HepG2 (cell line): ENCODE measurements around the gene CIBAR2. TPM values are rescaled to one million over a fixed set of nuclear protein-coding genes. Genes with fewer than 3 reads are reported as not detected.

Experiments
- ATRX ChIP-seq: sonication (generic); formaldehyde crosslinking; IDR thresholded peaks from 2 replicates; pipeline ENCODE4 v1.4.0; 2020; ENCODE audit warnings: missing genetic modification reagents, borderline replicate concordance
- CBX2 ChIP-seq, 2 experiments: fragments of 200-600 bp in 1 of 2; sonication (generic); formaldehyde crosslinking in 1 of 2; IDR thresholded peaks; 2 replicates each; pipeline versions ENCODE4 v1.7.0 to v1.8.1; 2018 to 2022; ENCODE audit warnings: low read depth in 2 of 2, low read length in 1 of 2, mild to moderate bottlenecking in 1 of 2, missing genetic modification reagents in 1 of 2
- CC2D1A ChIP-seq: sonication (generic); formaldehyde crosslinking; IDR thresholded peaks from 2 replicates; pipeline ENCODE4 v1.8.1; 2023; ENCODE audit warnings: mild to moderate bottlenecking, missing genetic modification reagents
- GZF1 ChIP-seq: sonication (generic); formaldehyde crosslinking; IDR thresholded peaks from 2 replicates; pipeline ENCODE4 v1.5.1; 2020; ENCODE audit warnings: mild to moderate bottlenecking, missing genetic modification reagents
- JARID2 ChIP-seq: sonication (generic); formaldehyde crosslinking; IDR thresholded peaks from 2 replicates; pipeline ENCODE4 v1.8.1; 2023; ENCODE audit warnings: missing genetic modification reagents, inconsistent platforms; ENCODE audit not compliant: insufficient replicate concordance
- MAFK ChIP-seq, 2 experiments: IDR thresholded peaks in 1 of 2; conservative IDR thresholded peaks in 1 of 2; 2 replicates each; pipeline ENCODE4 v1.6.1; 2011; ENCODE audit warnings: improper control_type of control experiment in 2 of 2, low read length in 2 of 2
- MZF1 ChIP-seq: sonication (generic); formaldehyde crosslinking; IDR thresholded peaks from 2 replicates; pipeline ENCODE4 v1.8.1; 2023; ENCODE audit warnings: mild to moderate bottlenecking, missing genetic modification reagents, borderline replicate concordance
- NR3C1 ChIP-seq: sonication (generic); formaldehyde crosslinking; IDR thresholded peaks from 2 replicates; pipeline ENCODE4 v1.4.0; 2020; ENCODE audit warnings: missing genetic modification reagents
- PHF5A ChIP-seq: IDR thresholded peaks from one replicate; pipeline ENCODE4 v1.6.1; 2018; ENCODE audit warnings: low read depth, missing genetic modification reagents; ENCODE audit not compliant: unreplicated experiment
- SOX6 ChIP-seq, 2 experiments: fragments of 450-650 bp in 1 of 2; sonication (generic) in 1 of 2; formaldehyde crosslinking in 1 of 2; IDR thresholded peaks; 2 replicates each; pipeline versions ENCODE4 v1.4.0 to v1.6.1; 2017 to 2020; ENCODE audit warnings: antibody characterized with exemption in 1 of 2, mild to moderate bottlenecking in 1 of 2, missing genetic modification reagents in 1 of 2
- TGIF2 ChIP-seq: IDR thresholded peaks from 2 replicates; pipeline ENCODE4 v1.6.1; 2016; ENCODE audit warnings: control low read depth, missing compliant biosample characterization
- ZBTB7A ChIP-seq: sonication (generic); formaldehyde crosslinking; IDR thresholded peaks from 2 replicates; pipeline ENCODE4 v1.8.0; 2022; ENCODE audit warnings: mild to moderate bottlenecking, missing genetic modification reagents
- ZNF264 ChIP-seq: sonication (generic); formaldehyde crosslinking; IDR thresholded peaks from 2 replicates; pipeline ENCODE4 v1.4.0; 2020; ENCODE audit warnings: missing genetic modification reagents
- ZNF367 ChIP-seq: sonication (generic); formaldehyde crosslinking; IDR thresholded peaks from 2 replicates; pipeline ENCODE4 v1.4.0; 2020; ENCODE audit warnings: missing genetic modification reagents, borderline replicate concordance
- ZNF550 ChIP-seq: sonication (generic); formaldehyde crosslinking; IDR thresholded peaks from 2 replicates; pipeline ENCODE4 v1.4.0; 2020; ENCODE audit warnings: mild to moderate bottlenecking, missing genetic modification reagents, borderline replicate concordance
- ZNF556 ChIP-seq: sonication (generic); formaldehyde crosslinking; IDR thresholded peaks from 2 replicates; pipeline ENCODE4 v1.4.0; 2020; ENCODE audit warnings: mild to moderate bottlenecking, missing genetic modification reagents, borderline replicate concordance
- ZNF564 ChIP-seq: sonication (generic); formaldehyde crosslinking; IDR thresholded peaks from 2 replicates; pipeline ENCODE4 v1.8.1; 2023; ENCODE audit warnings: mild to moderate bottlenecking, missing genetic modification reagents
- ZNF629 ChIP-seq: sonication (generic); formaldehyde crosslinking; conservative IDR thresholded peaks from 2 replicates; pipeline ENCODE4 v1.5.0; 2020; ENCODE audit warnings: missing genetic modification reagents
- ZNF644 ChIP-seq: IDR thresholded peaks from 2 replicates; pipeline ENCODE4 v1.6.1; 2016; ENCODE audit warnings: low read depth
- polyA plus RNA-seq, 8 experiments: library from polyadenylated mRNA; depleted of rRNA in 3 of 8; stranded (reverse) in 7 of 8; unstranded in 1 of 8; fragments of >200 nt; fragmentation: Illumina TruSeq in 4 of 8; extraction: Trizol in 4 of 8; gene quantifications; 2 replicates each; pipeline versions ENCODE4 v1.2.1 to v1.2.3, GENCODE V29; 2011 to 2016; ENCODE audit warnings: low read depth in 4 of 8, missing spikeins in 1 of 8, mixed read lengths in 1 of 8; ENCODE audit not compliant: insufficient read depth in 1 of 8
- total RNA-seq, 5 experiments: library from RNA; depleted of rRNA; stranded (reverse); fragments of >200 nt; fragmentation: Illumina TruSeq; extraction: Trizol; gene quantifications; 2 replicates each; pipeline ENCODE4 v1.2.3, GENCODE V29; 2016; ENCODE audit warnings: low read depth in 1 of 5
- TF ChIP-seq, protein P1 (sequence below): sonication (generic); formaldehyde crosslinking; IDR thresholded peaks from 2 replicates; pipeline ENCODE4 v1.8.0; 2022; ENCODE audit warnings: missing genetic modification reagents, mild to moderate bottlenecking, moderate library complexity, borderline replicate concordance
- TF ChIP-seq, protein P2 (sequence below): fragments of 450-650 bp; IDR thresholded peaks from 2 replicates; pipeline ENCODE4 v1.6.1; 2017; ENCODE audit warnings: mild to moderate bottlenecking
- TF ChIP-seq, protein P3 (sequence below): sonication (generic); formaldehyde crosslinking; IDR thresholded peaks from 2 replicates; pipeline ENCODE4 v1.5.0; 2020; ENCODE audit warnings: missing genetic modification reagents
- TF ChIP-seq, protein P4 (sequence below): sonication (generic); formaldehyde crosslinking; IDR thresholded peaks from 2 replicates; pipeline ENCODE4 v1.5.0; 2020; ENCODE audit warnings: missing genetic modification reagents

CIBAR2 gene
- total and polyA plus RNA-seq, 2 of the 13 experiments (the other 11 are each of a cell fraction or from before 2014, with no cell fraction given): not detected

DNA sequence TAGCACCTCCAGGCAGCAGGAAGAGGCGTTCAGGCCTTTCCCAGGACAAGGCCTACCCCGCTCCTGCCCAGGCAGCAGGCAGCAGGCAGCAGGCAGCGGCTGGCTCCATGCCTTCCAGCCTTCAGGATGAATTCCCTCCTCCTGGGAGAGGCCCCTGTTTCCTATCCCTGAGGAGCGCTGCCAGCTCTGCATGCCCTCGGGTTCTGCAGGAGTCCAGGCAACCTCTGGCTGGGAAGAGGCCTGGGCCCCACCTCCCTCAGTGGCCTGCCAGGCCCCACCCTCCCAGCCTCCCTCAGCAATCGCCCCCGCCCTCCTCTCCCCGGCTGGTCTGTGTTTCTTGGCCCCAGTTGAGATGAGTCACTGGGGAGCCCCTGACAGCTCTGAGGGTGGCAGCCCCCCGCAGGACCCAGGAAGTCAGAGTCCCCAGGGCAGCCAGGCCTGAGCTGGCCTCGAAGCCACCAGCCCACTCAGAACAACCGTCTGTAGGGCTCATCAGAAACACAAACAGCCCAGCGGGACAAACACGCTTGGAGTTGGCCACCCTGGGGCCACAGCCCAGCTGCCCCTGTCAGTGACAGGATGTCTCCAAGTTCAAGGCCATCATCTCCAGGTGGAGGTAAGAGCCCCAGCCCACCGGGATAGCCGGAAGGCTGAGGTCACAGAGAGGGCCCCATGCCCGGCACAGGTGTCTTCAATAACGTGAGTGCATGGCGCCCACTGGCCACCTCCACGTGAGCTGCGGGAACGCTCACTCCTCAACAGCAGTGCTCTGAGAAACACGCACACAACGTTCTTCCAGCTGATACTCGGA, 39.5 kb upstream of the CIBAR2 start (continued):
- TF ChIP-seq JARID2 (no peak), TGIF2 (CRISPR knock-in tag) (peak; percentile 41), NR3C1 (CRISPR knock-in tag) (no peak), ZNF264 (CRISPR knock-in tag) (no peak), PHF5A (CRISPR knock-in tag) (no peak), CC2D1A (no peak), MZF1 (no peak; the same call in 1 of the 2 replicates), ZNF644 (CRISPR knock-in tag) (no peak), GZF1 (CRISPR knock-in tag) (0 out of 2 replicates have a peak, but pooled peaks have one; percentile 31), ZNF550 (no peak), MAFK (conservative IDR thresholded peaks at IDR 0.05 in 1 of 2, IDR thresholded peaks at IDR 0.05 in 1 of 2; ENCODE audit: low read length in 2 of 2) (no peak), ZNF629 (no peak), ATRX (CRISPR knock-in tag) (no peak), ZBTB7A (0 out of 2 replicates have a peak, but pooled peaks have one; percentile 8), ZNF367 (CRISPR knock-in tag) (no peak), ZNF556 (CRISPR knock-in tag) (no peak), ZNF564 (CRISPR knock-in tag) (no peak), SOX6 (IDR thresholded peaks at IDR 0.05) (no peak), SOX6 (CRISPR knock-in tag; IDR thresholded peaks at IDR 0.05) (peak; percentile 36; the same call in 1 of the 2 replicates), CBX2 (IDR thresholded peaks at IDR 0.05; ENCODE audit: low read depth, low read length) (no peak), CBX2 (CRISPR knock-in tag; IDR thresholded peaks at IDR 0.05; ENCODE audit: low read depth) (no peak)
- TF ChIP-seq, protein P1, sequence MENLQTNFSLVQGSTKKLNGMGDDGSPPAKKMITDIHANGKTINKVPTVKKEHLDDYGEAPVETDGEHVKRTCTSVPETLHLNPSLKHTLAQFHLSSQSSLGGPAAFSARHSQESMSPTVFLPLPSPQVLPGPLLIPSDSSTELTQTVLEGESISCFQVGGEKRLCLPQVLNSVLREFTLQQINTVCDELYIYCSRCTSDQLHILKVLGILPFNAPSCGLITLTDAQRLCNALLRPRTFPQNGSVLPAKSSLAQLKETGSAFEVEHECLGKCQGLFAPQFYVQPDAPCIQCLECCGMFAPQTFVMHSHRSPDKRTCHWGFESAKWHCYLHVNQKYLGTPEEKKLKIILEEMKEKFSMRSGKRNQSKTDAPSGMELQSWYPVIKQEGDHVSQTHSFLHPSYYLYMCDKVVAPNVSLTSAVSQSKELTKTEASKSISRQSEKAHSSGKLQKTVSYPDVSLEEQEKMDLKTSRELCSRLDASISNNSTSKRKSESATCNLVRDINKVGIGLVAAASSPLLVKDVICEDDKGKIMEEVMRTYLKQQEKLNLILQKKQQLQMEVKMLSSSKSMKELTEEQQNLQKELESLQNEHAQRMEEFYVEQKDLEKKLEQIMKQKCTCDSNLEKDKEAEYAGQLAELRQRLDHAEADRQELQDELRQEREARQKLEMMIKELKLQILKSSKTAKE (CRISPR knock-in tag): peak; percentile 66
- TF ChIP-seq, protein P2, sequence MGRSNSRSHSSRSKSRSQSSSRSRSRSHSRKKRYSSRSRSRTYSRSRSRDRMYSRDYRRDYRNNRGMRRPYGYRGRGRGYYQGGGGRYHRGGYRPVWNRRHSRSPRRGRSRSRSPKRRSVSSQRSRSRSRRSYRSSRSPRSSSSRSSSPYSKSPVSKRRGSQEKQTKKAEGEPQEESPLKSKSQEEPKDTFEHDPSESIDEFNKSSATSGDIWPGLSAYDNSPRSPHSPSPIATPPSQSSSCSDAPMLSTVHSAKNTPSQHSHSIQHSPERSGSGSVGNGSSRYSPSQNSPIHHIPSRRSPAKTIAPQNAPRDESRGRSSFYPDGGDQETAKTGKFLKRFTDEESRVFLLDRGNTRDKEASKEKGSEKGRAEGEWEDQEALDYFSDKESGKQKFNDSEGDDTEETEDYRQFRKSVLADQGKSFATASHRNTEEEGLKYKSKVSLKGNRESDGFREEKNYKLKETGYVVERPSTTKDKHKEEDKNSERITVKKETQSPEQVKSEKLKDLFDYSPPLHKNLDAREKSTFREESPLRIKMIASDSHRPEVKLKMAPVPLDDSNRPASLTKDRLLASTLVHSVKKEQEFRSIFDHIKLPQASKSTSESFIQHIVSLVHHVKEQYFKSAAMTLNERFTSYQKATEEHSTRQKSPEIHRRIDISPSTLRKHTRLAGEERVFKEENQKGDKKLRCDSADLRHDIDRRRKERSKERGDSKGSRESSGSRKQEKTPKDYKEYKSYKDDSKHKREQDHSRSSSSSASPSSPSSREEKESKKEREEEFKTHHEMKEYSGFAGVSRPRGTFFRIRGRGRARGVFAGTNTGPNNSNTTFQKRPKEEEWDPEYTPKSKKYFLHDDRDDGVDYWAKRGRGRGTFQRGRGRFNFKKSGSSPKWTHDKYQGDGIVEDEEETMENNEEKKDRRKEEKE: no peak
- TF ChIP-seq, protein P3, sequence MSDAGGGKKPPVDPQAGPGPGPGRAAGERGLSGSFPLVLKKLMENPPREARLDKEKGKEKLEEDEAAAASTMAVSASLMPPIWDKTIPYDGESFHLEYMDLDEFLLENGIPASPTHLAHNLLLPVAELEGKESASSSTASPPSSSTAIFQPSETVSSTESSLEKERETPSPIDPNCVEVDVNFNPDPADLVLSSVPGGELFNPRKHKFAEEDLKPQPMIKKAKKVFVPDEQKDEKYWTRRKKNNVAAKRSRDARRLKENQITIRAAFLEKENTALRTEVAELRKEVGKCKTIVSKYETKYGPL (CRISPR knock-in tag): no peak
- TF ChIP-seq, protein P4, sequence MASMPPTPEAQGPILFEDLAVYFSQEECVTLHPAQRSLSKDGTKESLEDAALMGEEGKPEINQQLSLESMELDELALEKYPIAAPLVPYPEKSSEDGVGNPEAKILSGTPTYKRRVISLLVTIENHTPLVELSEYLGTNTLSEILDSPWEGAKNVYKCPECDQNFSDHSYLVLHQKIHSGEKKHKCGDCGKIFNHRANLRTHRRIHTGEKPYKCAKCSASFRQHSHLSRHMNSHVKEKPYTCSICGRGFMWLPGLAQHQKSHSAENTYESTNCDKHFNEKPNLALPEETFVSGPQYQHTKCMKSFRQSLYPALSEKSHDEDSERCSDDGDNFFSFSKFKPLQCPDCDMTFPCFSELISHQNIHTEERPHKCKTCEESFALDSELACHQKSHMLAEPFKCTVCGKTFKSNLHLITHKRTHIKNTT (CRISPR knock-in tag): no peak
